ENCODE measurements around the gene OLFM4. TPM values are rescaled to one million over a fixed set of nuclear protein-coding genes. Genes with fewer than 3 reads are reported as not detected.

The OLFM4 gene
- total RNA-seq, 2 experiments from 2014 or later = 0.06 TPM; not detected in 1

- H3K27ac ChIP-seq (ENCODE audit: low read depth, low read length, poor library complexity, severe bottlenecking) = no peak overlapping the region
- H3K4me1 ChIP-seq (ENCODE audit: insufficient read depth, low read length, poor library complexity, severe bottlenecking) = no peaks in the 10 kb centered on the region
- no peaks in the 10 kb centered on the region for H4K20me1 ChIP-seq (ENCODE audit: insufficient read depth, low read length)
- H3K4me2 ChIP-seq (ENCODE audit: low read length) = no peak overlapping the region
- ChIA-PET POLR2A (no interaction called here), CTCF (ENCODE audit: unreplicated experiment) (no interaction called here)
- H3K36me3 ChIP-seq (ENCODE audit: insufficient read depth, low read length) = no peaks in the 10 kb centered on the region
- H3K4me3 ChIP-seq (ENCODE audit: low read depth, low read length, poor library complexity, severe bottlenecking) = no peak overlapping the region
- no peaks in the 10 kb centered on the region; the same call in 1 of the 2 replicates for H3K79me2 ChIP-seq (ENCODE audit: insufficient read depth, low read depth, low read length)
- no peak for DNase-seq (ENCODE audit: low spot score)
- TF ChIP-seq EZH2phosphoT487 (IDR thresholded peaks at IDR 0.05; ENCODE audit: borderline replicate concordance, low read depth, low read length) (no peak), CTCF (conservative IDR thresholded peaks at IDR 0.05; ENCODE audit: low read length) (no peak)
- BruUV-seq (replicated peaks) = no TSS peak
- H2AFZ ChIP-seq (ENCODE audit: low read length) = no peak overlapping the region
- intact Hi-C loops (cut with micrococcal nuclease; ENCODE audit: unreplicated experiment) = no loop called here
- no peaks in the 10 kb centered on the region for H3K9me2 ChIP-seq (ENCODE audit: insufficient read depth, low read length)
- H3K9me3 ChIP-seq (ENCODE audit: low read length) = no peaks in the 10 kb centered on the region
Measured at GRCh38 chr13:53028063-53028462, 550 bp upstream of the OLFM4 start.

- Histone ChIP-seq H2AFZ (ENCODE audit: low read length) (no peak overlapping the region), H3K4me1 (ENCODE audit: insufficient read depth, low read length, poor library complexity, severe bottlenecking) (no peaks in the 10 kb centered on the region), H4K20me1 (ENCODE audit: insufficient read depth, low read length) (no peaks in the 10 kb centered on the region), H3K4me3 (ENCODE audit: low read depth, low read length, poor library complexity, severe bottlenecking) (no peak overlapping the region), H3K4me2 (ENCODE audit: low read length) (no peak overlapping the region), H3K79me2 (ENCODE audit: insufficient read depth, low read depth, low read length) (no peaks in the 10 kb centered on the region), H3K27ac (ENCODE audit: low read depth, low read length, poor library complexity, severe bottlenecking) (no peak overlapping the region), H3K36me3 (ENCODE audit: insufficient read depth, low read length) (no peaks in the 10 kb centered on the region), H3K9me2 (ENCODE audit: insufficient read depth, low read length) (no peaks in the 10 kb centered on the region), H3K9me3 (ENCODE audit: low read length) (no peaks in the 10 kb centered on the region)
- DNase-seq (ENCODE audit: low spot score) = no peak
- intact Hi-C loops (cut with micrococcal nuclease; ENCODE audit: unreplicated experiment) = no loop called here
- no TSS peak for BruUV-seq (replicated peaks)
- ChIA-PET CTCF (ENCODE audit: unreplicated experiment) (no interaction called here), POLR2A (interaction anchor here (1.0 kb wide), 1 partner anchor 9 kb away, joined by 3 read pairs; no protein-coding TSS in a partner anchor)
- TF ChIP-seq EZH2phosphoT487 (IDR thresholded peaks at IDR 0.05; ENCODE audit: borderline replicate concordance, low read depth, low read length) = no peak
- TF ChIP-seq CTCF (conservative IDR thresholded peaks at IDR 0.05; ENCODE audit: low read length) = no peak
Measured at GRCh38 chr13:53032849-53033248, 4.2 kb downstream of the OLFM4 start.

- Histone ChIP-seq H3K36me3 (ENCODE audit: insufficient read depth, low read length) (no peaks in the 10 kb centered on the region), H3K9me3 (ENCODE audit: low read length) (no peaks in the 10 kb centered on the region), H4K20me1 (ENCODE audit: insufficient read depth, low read length) (no peaks in the 10 kb centered on the region), H3K4me2 (ENCODE audit: low read length) (no peak overlapping the region), H3K9me2 (ENCODE audit: insufficient read depth, low read length) (no peaks in the 10 kb centered on the region), H3K79me2 (ENCODE audit: insufficient read depth, low read depth, low read length) (no peaks in the 10 kb centered on the region), H2AFZ (ENCODE audit: low read length) (no peak overlapping the region), H3K4me1 (ENCODE audit: insufficient read depth, low read length, poor library complexity, severe bottlenecking) (no peaks in the 10 kb centered on the region), H3K4me3 (ENCODE audit: low read depth, low read length, poor library complexity, severe bottlenecking) (no peak overlapping the region), H3K27ac (ENCODE audit: low read depth, low read length, poor library complexity, severe bottlenecking) (no peak overlapping the region)
- no peak for DNase-seq (ENCODE audit: low spot score)
- TF ChIP-seq CTCF (conservative IDR thresholded peaks at IDR 0.05; ENCODE audit: low read length) = no peak
- TF ChIP-seq EZH2phosphoT487 (IDR thresholded peaks at IDR 0.05; ENCODE audit: borderline replicate concordance, low read depth, low read length) = no peak
- ChIA-PET CTCF (ENCODE audit: unreplicated experiment) (no interaction called here), POLR2A (no interaction called here)
- intact Hi-C loops (cut with micrococcal nuclease; ENCODE audit: unreplicated experiment) = no loop called here
- no TSS peak for BruUV-seq (replicated peaks)
Measured at GRCh38 chr13:53038993-53039392, 10.4 kb downstream of the OLFM4 start.

Measured in OCI-LY7 (cell line).